ENCODE results near the gene TERC.

- TF ChIP-seq CTCF (IDR thresholded peaks at IDR 0.05) (no peak), POLR2A (IDR thresholded peaks at IDR 0.05) (no peak)
Observed at GRCh38 chr3:169809230-169809795, 44.5 kb upstream of the TERC start.
